Posterior cingulate gyrus (tissue), 11 donors: ENCODE results near the gene HPDL.

Experiments
- DNase-seq, 10 donors: peaks; one replicate each; pipeline versions ENCODE4 v3.0.0 to v3.0.0-alpha.2; 2020 to 2021; ENCODE audit warnings: mixed read lengths in 3 of 10
- intact Hi-C: fragments of 100-400 bp; cut with DNase I; formaldehyde crosslinking; loops from one replicate; pipeline ENCODE4 v1.15.1; 2023

The HPDL gene

DNA sequence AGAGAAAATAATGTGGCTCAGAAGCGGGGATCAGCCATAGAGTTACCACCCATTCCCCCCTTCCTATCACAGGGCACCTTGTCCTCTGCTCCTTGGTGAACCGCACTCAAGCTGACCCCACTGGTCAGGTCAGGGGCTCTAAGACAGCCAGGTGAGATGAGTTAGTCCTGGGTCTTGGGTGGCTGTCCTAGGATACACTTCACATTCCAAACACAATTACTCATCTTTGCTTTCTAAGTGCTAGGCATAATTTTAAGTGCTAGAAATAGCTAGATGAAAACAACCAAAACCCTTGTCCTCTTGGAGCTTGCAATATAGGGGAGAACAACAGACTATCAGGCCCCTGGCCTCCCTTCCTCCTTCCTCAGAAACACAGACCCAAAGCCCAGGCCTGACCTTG, 21.3 kb downstream of the HPDL start:
- intact Hi-C loops: no loop called here

DNA sequence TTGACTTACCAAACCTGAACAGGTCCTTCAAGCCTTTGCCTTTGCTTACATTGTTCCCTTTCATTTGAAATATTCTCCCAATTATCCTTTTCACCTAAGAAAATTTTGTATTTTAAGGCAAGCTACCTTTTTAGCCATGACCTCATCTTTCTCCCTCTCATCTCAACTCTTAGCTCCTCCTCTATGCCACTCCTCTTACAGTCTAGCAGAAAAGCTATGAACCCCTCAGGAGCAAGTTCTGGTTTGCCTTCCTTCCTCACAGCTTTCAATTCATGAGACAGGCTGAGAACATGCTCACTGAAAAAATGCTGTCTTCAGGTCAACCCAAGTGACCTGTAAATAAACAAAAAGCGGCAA, 21.9 kb downstream of the HPDL start:
- intact Hi-C loops: no loop called here

More for the DNA sequence above, 21.3 kb downstream of the HPDL start:
- DNase-seq: no peak

GRCh38 chr1:45348966-45349677, 22.4 kb downstream of the HPDL start:
- DNase-seq: peak in 1 of 10 donors; percentile 60
- intact Hi-C loops: no loop called here

More for the DNA sequence above, 21.9 kb downstream of the HPDL start:
- no peak for DNase-seq

GRCh38 chr1:45351508-45351907, 24.8 kb downstream of the HPDL start:
- peak in 1 of 10 donors; percentile 11 for DNase-seq
- intact Hi-C loops: no loop called here

GRCh38 chr1:45353685-45354084, 27.0 kb downstream of the HPDL start:
- intact Hi-C loops: no loop called here
- peak in 1 of 10 donors; percentile 24 for DNase-seq

DNA sequence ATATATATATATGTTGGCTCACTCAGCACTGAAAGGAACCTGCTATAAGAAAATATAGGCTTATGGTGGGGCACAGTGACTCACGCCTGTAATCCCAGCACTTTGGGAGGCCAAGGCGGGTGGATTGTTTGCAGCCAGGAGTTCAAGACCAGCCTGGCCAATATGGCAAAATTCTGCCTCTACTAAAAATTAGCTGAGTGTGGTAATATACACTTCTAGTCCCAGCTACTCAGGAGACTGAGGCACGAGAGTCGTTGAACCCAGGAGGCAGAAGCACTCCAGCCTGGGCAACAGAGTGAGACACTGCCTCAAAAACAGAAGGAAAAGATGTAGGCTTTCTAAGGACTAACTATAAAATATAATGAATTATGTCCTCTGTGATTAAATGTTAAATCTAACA, 28.1 kb downstream of the HPDL start:
- no peak for DNase-seq
- intact Hi-C loops: no loop called here

DNA sequence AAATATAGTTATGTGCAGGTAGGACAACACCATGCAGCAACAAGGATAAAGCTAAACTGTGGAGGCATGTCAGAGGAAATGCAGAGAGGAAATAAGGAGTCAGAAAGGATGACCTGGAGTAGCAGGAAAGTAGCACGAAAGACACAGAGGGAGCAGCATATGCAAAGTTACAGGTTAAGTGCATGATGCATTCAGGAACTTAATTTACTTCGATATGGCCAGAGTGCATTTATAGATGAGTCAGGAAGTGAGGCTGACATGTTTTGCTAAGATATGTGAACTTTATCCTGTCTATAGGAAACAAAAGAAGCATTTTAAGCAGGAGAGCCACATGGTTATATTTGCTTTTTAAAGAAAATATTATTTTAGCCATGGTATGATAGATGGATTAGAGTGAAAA, 29.0 kb downstream of the HPDL start:
- no peak for DNase-seq
- intact Hi-C loops: no loop called here

DNA sequence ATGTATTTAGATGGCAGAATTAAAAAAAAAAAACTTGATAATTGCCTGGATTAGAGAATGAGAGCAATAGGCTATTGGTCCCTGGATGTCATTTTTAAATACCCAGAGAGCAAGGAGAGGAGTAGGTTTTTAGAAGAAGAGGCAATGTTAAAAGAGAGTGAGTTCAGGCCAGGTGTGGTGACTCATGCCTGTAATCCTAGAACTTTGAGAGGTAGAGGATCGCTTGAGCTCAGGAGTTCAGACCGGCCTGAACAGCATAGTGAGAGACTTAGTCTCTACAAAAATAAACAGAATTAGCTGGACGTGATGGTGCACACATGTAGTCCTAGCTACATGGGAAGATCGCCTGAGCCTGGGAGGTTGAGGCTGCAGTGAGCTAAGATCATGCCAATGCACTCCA, 29.5 kb downstream of the HPDL start:
- intact Hi-C loops: no loop called here
- DNase-seq: no peak

GRCh38 chr1:45359882-45360513, 33.3 kb downstream of the HPDL start:
- peak in 8 of 10 donors; percentile 51 to 94 (median 72) for DNase-seq
- intact Hi-C loops: loop anchor here (1.0 to 5.0 kb wide), 2 partner anchors 133 to 212 kb away; no protein-coding TSS in a partner anchor

DNA sequence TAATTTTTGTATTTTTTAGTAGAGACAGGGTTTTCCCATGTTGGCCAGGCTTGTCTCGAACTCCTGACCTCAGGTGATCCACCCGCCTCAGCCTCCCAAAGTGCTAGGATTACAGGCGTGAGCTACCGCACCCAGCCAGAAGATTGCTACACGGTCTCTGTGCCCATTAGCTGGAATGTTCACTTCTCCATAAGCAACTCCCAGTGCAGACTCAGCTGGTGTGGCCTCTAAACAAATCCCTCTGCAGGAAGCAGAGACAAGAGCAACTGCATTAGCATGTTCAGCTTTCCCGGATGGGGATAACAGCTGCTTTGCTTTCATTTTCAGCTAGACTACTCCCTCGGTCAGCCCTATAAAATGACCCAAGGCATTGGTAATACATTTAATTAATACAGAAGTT, 34.3 kb downstream of the HPDL start:
- peak in 1 of 10 donors; percentile 30 for DNase-seq
- intact Hi-C loops: loop anchor here (5.0 kb wide), 1 partner anchor 211 kb away; no protein-coding TSS in a partner anchor

DNA sequence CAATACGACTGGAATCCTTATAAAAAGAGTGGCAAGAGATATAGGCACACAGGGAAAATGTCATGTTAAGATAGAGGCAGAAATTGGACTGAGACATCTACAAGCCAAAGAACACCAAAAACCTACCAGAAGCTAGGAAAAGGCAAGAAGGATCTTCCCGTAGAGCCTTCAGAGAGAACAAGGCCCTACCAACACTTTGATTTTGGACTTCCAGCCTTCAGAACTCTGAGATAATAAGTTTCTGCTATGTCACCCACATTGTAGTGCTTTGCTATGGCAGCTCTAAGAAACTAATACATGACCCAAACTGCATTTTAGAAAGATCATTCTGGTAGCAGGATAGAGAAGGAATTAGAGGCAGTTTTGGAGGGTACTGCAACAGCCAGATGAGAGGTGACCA, 37.6 kb downstream of the HPDL start:
- intact Hi-C loops: loop anchor here (5.0 kb wide), 1 partner anchor 208 kb away; no protein-coding TSS in a partner anchor
- DNase-seq: no peak

GRCh38 chr1:45365051-45365450, 38.4 kb downstream of the HPDL start:
- DNase-seq: peak in 1 of 10 donors; percentile 28
- intact Hi-C loops: no loop called here

GRCh38 chr1:45370575-45370974, 43.9 kb downstream of the HPDL start:
- intact Hi-C loops: no loop called here

DNA sequence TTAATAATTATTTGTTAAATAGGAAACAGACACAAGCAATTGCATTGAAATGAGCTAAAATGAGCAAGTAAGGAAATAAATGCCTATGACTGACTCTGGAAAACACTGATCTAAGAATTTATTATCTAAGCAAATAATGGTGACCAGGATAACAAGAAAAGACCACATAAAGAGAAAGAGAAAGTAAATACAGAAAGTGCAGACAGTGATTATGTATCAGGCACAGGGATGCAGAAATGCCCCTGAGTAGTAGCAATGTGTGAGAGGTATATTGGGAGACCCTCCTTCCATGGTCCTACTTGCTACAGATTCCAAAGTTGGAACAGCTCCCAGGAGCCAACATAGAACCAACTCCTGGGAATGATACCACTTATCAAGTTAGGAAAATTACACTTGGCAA, 46.9 kb downstream of the HPDL start:
- DNase-seq: no peak
- intact Hi-C loops: no loop called here

More at GRCh38 chr1:45370575-45370974, 43.9 kb downstream of the HPDL start:
- no peak for DNase-seq

DNA sequence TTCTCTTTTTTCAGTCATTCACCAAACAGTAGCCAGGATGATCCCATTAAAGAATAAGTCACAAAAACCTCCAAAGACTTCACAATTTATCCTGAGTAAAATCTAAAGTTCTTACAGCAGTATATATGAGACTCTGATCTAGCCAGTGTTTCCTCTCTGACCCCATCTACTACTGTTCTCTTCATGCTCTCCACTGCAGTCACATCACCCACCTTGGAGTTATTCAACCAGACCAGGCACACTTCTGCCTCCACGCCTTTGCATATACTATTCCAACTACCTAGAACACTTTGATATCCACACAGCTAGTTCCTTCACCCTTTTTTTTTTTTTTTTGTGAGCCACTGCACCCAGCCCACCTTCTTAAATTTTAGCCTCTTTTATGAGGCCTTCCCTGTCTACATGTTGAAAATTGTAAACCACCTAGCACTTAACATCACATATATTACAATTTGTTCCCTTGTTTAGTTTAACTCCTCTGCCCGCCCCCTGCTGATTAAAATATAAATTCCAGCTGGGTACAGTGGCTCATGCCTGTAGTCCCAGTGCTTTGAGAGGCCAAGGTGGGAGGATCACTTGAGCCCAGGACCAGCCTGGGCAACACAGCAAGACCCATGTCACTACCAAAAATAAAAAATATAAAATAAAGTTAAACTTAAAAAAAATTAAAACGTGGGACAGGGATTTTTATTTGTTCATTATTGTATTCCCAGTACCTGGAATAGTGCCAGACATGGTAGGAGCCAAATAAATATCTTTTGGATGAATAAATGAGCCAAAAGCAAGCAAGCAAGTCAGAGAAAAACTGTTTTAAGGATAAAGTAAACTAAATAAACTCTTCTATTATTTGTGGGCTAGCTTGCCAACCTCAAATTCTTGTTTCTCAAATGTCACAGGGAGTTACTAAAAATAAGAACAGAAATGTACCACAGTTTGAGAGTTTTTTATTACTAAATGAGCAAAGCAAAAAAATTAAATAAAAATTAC, 48.7 kb downstream of the HPDL start:
- intact Hi-C loops: no loop called here
- no peak for DNase-seq

DNA sequence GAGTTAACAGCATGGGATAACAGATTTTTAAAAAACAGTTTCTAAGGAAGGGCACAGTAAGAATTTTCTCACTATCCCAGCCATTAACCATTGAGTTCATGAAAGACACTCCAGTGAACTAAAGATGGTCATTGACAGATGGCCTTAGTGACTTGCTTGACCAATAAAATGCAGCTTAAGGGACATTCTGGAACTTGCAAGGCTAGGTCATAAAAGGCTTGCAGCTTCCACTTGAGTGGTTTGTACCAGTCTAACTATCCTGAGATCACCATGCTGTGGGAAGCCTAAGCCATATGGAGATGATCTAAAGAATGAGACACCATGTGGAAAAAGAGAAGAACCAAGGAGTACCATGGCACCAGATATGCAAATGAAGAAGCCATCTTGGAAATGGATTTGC, 51.5 kb downstream of the HPDL start:
- no peak for DNase-seq
- intact Hi-C loops: no loop called here
